ENCODE measurements around the gene LRRFIP2.
"Not testable (repeated sequence)": the region's sequence is repeated elsewhere in the genome, so short reads cannot be mapped to it uniquely, and the experiment has no call there.

The LRRFIP2 gene

DNA sequence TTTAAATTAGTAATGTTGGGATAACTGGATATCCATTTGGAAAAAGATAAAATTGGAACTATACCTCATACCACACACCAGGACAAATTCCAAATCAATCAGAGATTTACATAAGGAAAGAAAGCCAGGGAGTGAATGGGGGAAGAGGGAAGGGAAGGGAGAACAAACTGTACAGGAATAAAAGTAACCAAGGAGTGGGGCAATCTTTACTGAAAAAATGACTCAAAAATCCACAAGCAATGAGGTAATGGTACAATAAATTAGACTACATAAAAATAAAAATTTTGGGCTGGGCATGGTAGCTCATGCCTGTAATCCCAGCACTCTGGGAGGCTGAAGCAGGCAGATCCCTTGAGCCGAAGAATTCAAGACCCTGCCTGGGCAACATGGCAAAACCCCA lies 98.4 kb downstream of the LRRFIP2 start:
- DNase-seq (ENCODE audit: extremely low read depth in 1 of 2, low read depth in 1 of 2), result no peak

DNA sequence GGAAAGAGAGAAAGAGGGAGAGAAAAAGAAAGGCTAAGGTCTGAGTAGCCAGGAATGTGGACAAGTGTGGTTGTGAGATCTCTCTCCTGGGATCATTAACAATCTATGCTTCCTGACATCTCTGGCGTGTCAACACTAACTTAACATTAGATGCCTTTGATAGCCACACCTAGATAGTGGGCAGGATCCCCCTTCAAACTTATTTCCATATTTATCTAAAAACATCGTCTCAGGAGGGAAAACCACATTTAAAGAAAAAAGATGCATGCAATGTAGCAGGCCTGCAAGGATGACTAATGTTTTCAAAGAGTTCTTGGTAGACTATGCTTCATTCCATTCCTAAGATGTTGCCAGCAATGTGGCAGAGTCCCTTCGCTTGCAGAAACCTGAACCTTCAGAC lies 100.2 kb downstream of the LRRFIP2 start:
- no peak for DNase-seq (ENCODE audit: extremely low read depth in 1 of 2, low read depth in 1 of 2)

DNA sequence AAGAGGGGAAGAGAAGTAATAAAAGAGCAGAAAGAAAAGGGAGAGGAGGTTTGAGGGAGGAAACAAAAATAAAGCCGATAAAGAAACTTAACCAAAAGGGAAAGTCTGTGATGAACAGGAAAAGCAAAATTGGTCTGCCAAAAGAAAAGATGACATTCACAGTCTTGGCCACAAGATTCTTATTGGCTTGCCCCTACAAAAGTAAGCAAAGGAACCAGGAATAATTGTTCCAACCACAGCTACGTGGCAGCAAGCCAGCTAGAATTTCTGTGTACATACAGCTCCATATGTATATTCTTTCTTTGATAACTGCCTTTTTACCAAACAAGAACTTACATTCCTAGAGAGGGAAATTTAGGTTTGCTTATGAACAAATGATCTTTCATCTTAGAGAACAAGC lies 101.5 kb downstream of the LRRFIP2 start:
- no peak for DNase-seq (ENCODE audit: extremely low read depth in 1 of 2, low read depth in 1 of 2)

DNA sequence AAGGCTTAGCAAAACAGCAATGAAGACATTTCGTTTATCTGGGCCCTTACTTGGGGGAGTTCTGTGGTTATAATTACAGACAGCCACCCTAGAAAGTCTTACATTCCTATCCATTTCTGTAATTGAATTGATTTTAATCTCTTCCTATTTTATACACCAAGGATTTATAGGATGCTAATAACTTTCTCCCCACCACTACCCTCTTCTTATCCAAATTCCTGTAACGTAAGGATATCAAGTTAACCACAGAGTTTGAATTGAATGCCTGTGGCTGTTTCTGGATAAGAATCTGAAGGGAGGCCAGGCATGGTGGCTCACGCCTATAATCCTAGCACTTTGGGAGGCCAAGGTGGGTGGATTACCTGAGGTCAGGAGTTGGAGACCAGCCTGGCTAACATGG lies 102.5 kb downstream of the LRRFIP2 start:
- DNase-seq (ENCODE audit: extremely low read depth in 1 of 2, low read depth in 1 of 2), result no peak

DNA sequence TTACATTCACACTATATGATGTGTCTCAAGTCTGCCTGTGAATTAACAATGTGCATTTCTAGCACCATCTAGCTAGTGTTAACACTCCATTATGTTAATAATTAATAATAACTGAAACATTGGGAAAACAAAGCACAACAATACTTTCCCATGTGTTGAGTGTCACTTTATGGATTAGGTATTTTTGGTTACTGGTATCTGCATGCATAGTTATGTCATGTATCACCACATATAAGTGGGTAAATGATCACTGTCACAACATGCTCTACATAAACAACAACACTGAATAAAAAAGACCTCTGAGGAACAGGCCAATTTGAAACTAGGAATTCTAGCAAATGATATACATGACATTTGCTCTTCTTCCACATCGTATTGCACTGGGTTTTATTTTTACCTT lies 106.4 kb downstream of the LRRFIP2 start:
- DNase-seq (ENCODE audit: extremely low read depth in 1 of 2, low read depth in 1 of 2), result no peak

DNA sequence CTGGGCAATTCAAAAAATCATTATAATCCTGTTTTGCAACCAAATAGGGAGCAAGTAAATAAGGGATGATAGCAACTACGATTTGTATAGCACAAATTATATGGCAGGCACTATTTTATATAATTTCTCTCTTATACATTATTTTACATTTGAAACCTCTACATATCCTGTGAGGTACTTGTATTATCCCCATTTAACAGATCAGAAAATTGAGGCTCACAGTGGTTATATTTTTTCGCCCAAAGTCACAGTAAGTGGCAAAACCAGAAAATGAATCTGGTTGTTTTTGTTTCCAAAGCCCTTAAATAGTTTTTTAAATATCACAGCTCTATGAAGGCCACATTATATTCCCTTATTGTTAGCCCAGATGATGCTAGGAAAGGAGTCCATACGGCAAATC lies 106.8 kb downstream of the LRRFIP2 start:
- DNase-seq (ENCODE audit: extremely low read depth in 1 of 2, low read depth in 1 of 2), result no peak

DNA sequence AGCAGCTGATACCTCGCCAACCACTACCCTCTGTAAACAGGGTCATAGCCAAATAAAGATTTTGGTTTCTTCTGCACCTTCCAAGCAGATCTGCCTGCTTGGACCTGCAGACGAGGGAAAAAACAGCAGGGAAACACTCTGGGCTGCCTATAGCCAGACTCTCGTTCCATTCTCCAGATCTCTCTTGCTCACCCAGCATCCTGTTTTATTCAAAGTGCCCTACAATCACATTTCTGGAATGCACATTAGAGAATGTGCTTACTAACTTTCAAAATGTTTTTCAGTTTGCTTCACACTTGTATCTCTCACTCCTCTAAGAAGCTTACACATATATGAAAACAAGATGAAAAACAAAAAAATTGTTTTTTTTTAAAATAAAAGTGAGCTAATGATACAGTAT lies 109.6 kb downstream of the LRRFIP2 start:
- no peak for DNase-seq (ENCODE audit: extremely low read depth in 1 of 2, low read depth in 1 of 2)

DNA sequence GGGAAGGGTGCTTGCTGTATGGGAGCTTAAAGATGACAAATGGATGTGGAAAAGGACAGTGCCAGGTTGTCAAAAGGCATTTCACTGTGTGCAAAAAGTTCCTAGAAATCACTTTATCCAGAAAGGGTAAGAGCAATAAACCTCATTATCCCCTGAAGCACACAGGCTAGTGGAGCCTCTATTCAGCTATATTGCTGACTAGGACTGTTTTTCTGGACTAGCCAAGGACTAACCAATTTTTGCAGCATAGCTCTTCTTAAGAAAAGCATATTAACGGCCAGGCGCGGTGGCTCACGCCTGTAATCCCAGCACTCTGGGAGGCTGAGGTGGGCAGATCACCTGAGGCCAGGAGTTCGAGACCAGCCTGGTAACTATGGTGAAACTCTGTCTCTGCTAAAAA lies 116.3 kb downstream of the LRRFIP2 start:
- DNase-seq (ENCODE audit: extremely low read depth in 1 of 2, low read depth in 1 of 2), result no peak

DNA sequence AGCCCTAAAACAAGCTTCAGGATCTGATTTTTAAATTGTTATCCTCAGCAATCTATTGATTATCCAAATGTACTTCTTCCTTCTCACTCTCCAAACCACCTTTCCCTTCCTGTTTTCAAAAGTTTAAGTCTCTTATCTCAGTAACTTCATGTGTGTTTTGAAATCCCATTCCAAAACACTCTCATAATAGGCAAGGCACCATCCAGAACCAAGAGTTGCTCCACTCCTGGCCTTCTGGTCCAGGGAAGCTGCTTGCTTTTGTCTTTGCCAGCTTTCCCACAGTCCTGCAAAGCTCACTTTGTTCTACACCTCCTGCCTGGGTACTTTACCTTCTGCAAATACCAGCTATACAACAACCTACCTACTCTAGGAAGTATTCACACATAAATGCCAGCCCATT lies 117.6 kb downstream of the LRRFIP2 start:
- no peak for DNase-seq (ENCODE audit: extremely low read depth in 1 of 2, low read depth in 1 of 2)

DNA sequence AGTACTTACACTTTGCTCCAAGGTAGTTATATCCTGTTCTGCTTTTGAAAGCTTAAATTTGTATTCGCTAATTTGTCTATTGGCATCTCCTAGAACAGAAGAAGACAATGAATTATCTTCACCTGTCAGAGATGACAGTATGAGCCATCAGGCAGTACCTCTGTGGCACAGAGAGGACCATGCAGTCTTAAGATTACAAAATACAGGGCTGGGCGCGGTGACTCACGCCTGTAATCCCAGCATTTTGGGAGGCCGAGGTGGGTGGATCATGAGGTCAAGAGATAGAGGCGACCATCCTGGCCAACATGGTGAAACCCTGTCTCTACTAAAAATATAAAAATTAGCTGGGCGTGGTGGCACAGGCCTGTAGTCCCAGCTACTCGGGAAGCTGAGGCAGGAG lies 119.3 kb downstream of the LRRFIP2 start:
- not testable (repeated sequence) for DNase-seq (ENCODE audit: extremely low read depth in 1 of 2, low read depth in 1 of 2)

DNA sequence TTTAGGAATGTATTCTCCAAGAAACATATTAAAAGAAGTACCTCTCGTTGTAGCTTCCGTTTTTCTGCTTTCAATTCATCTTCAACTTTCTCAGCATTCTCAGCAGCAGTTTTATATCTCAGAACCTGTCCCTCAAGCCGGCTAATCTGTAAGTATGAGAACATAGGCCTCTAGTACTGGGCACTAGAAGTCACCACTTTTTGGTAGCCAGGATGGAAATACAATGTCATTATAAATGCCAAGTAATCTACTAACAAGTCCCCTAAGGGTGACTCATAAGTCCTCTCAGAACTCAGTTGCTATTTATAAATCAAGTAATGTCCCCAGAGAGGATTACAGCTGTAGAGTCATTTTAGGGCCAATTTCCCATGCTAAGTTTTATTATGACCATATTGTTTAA lies 120.0 kb downstream of the LRRFIP2 start:
- no peak for DNase-seq (ENCODE audit: extremely low read depth in 1 of 2, low read depth in 1 of 2)

DNA sequence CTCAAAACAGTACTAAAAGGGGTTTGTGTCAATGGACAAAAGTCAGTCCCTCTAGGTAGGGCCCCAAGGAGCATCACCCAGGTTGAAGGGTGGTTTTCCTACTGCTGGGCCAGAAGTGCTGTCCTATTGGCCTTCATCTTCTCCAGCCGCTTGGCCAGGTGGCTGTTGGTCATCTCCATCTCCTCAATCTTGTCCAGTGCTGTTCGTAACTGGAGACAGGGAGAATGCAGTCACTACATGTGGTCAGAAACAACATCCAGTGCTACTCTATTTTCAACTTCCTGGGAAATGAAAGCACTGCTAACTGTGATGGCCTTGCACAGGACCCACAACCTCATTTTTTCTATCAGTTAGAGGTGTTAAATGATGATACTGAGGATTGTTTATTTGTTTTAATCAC lies 120.6 kb downstream of the LRRFIP2 start:
- DNase-seq (ENCODE audit: extremely low read depth in 1 of 2, low read depth in 1 of 2), result no peak

DNA sequence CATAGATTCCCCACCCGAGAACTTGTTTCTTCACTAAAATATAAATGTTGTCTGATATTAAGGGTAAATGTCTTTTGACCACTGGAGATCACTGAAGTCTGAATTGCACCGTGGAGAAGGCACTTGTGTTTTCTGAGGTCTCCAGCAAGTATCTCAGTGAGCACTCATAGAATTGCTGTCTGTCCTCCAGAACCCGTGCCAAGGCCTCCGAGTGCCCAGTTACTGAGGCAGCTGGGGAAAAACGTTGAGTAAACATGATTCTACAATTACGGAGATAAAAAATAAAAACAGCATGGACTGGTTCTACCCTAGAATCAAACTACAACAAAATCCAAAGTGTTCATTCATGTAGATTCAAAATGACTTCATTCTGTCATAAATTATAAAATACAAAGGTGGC lies 121.0 kb downstream of the LRRFIP2 start:
- no peak for DNase-seq (ENCODE audit: extremely low read depth in 1 of 2, low read depth in 1 of 2)

DNA sequence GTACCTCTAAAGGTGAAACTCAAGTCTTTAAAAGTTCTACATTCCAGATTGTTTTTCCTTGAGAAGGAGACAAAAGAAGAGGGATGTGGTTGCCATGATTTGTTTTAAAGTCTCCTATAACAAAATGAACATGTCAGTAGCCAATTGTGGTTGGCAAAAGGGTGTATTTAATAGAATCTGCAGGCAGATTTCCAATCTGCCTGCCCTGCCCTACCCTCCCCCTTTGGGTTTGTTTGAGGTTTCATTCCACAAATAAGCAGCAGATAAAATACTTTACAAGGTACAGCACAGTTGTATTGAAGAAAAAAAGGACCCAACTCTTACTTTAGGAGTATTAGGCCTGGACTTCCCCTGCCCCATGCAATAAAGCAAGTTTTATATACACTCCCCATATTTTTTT lies 121.5 kb downstream of the LRRFIP2 start:
- DNase-seq (ENCODE audit: extremely low read depth in 1 of 2, low read depth in 1 of 2), result no peak

DNA sequence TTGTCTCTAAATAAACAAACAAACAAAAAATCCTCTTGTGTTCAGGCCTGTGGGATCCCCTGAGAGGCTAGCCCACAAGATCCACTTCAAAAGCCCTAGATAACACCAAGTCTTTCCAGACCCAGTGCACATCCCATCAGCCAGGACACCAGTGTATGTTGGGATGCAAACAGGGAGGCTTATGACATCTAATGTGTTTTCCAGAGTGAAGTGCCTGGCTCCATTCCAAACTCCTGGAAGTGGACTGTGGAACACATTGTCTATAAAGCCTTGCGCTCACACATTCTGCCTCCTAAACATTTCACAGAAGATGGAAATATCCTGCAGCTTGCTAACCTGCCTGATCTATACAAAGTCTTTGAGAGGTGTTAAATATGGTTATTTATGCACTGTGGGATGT lies 124.1 kb downstream of the LRRFIP2 start:
- no peak for DNase-seq (ENCODE audit: extremely low read depth in 1 of 2, low read depth in 1 of 2)

DNA sequence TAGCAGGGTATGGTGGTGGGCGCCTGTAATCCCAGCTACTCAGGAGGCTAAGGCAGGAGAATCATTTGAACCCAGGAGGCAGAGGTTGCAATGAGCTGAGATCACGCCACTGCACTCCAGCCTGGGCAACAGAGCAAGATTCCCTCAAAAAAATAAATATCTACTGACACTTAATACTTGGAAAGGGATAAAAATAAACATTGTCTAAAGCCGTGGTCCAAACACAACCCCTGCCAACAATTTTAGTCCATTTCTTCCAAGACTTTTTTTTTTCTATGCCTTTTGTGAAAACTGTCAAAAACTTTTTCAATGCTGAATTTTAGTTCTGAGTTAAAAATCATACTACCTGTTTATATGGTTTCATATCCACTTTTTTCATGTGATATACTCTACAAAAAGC lies 131.7 kb downstream of the LRRFIP2 start:
- not testable (repeated sequence) for DNase-seq (ENCODE audit: extremely low read depth in 1 of 2, low read depth in 1 of 2)

DNA sequence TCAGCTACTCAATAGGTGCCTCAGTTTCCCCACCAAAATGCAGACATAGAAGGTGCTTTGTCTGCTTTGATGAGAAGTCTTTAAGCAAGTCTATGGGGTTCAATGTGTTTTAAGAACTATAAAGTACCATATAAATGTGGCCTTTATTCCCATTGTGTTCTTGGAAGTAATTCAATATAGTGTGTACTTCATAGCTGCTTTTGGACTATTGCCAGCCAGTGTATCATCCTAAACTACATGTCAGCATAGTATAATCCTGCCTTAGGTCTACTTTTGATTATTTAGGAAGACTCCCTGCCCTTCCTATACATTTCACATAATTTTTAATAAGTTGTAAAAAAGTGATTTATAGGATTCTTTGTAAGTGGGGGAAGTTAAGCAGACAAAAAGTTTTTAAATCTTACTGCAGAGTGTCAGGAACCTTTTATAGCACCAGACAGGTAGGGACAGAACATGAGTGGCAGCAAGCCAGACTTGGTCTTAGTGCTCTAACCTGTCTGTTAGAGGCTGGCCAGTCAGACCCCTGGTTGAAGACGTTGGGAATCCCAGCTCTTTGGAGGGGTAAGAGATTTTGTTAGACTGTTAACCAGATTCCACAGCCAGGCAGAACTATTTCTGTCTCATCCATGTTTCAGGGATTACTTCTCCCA lies 132.7 kb downstream of the LRRFIP2 start:
- no peak for DNase-seq (ENCODE audit: extremely low read depth in 1 of 2, low read depth in 1 of 2)

DNA sequence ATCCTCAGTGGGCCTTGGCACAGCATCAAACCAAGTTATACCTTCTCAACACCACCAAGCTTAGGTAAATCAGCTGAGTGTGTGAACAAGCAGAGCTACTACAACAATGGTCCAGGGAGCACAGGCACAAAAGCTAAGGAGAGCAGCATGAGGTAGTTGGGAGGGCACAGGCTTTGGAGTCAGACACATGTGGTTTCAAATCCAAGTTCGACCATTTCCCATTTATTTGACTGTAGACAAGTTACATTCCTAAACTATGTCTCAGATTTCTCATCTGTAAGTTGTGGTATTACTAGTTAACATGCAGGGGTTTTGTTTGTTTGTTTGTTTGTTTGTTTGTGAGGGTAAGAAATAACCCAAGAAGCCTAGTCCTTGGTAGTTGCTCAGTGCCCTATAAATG lies 134.2 kb downstream of the LRRFIP2 start:
- DNase-seq (ENCODE audit: extremely low read depth in 1 of 2, low read depth in 1 of 2), result no peak

DNA sequence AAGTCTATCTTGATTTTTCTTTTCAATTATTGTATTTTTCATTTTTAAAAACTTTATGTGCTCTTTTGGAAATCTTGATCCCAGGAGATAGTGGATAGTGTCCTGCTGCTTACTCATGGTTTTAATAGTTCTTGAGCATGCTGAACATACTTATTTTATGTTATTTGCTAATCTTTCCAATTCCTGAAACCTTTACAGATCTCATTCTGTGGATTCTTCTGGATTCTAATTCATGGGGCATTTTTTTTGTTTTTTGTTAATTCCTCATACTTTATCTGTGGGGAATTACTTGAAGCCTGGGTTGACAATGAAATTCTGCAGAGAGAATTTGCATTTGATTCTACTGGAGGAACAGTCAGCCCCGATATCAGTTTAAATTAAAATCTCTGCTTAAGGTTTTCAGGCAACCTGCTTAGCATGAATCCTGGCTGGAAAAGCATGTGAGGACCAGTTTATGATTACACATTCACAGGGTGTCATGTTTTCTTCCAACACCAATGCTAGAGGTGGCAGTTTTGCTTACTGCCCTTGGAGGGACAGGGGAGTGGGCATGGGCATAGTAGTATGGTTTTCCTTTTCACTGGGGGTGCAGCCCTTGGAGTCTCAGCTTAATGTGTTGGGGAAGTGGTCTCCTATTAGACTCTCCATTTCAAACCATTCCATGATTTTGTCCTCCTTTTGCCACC lies 135.1 kb downstream of the LRRFIP2 start:
- no peak for DNase-seq (ENCODE audit: extremely low read depth in 1 of 2, low read depth in 1 of 2)

DNA sequence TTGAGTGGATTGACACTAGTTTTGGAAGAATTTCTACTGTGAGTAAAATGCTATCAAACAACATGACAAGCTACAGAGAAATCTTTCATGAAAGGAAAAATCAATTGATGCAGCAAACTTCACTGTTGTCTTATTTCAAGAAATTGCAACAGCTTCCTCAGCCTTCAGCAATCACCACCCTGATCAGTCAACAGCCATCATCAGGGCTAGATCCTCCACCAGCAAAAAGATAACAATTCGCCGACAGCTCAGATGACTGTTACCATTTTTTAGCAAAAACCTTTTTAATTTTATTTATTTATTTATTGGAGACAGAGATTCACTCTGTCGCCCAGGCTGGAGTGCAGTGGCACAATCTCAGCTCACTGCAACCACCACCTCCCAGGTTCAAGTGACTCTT lies 137.0 kb downstream of the LRRFIP2 start:
- DNase-seq (ENCODE audit: extremely low read depth in 1 of 2, low read depth in 1 of 2), result no peak

DNA sequence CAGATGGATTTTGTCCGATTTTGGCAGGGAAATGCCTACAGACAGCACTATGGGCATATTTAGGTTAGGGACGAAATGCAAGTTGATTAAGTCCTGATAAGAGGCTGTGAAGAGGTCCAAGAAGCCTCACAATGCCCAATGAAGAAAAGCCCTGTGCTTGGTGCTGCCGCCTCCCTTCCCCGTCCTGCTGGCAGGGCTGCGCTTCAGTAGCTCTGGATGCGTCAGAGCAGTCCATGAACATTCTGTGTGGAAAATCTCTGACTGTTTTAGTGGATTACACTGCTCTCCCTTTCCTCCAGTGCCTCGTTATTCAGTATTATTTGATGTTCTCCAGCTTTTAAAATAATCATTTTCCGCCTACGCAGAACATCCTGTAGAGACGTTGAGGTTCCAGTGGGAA lies 141.4 kb downstream of the LRRFIP2 start:
- DNase-seq (ENCODE audit: extremely low read depth in 1 of 2, low read depth in 1 of 2), result no peak

DNA sequence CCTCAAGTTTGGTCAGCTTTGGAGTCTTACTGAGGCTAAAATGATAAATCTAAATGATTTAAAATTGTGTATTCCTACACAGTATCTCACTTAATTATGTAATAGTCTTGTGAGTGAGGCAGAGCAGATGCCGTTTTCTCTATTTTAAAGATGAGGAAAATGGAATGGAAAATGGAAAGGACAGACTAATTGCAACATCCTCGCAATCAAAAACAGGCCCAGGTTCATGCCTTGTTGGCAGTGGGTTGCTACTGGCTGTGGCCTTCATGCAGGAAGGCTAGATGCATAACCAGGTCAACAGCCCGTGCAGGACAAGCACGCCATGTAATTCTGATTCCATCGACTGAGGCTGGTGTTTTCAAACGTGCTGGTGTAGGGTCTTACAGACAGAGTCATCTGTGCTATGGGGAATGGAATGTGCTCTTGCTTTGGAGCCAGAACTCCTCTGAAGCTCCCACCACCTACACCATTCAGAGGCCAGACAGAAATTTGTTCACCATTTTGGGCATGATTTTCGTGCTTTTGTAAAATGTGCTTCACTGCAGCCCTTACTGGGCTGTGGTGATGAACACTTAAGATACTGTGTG lies 143.2 kb downstream of the LRRFIP2 start:
- no peak for DNase-seq (ENCODE audit: extremely low read depth in 1 of 2, low read depth in 1 of 2)

DNA sequence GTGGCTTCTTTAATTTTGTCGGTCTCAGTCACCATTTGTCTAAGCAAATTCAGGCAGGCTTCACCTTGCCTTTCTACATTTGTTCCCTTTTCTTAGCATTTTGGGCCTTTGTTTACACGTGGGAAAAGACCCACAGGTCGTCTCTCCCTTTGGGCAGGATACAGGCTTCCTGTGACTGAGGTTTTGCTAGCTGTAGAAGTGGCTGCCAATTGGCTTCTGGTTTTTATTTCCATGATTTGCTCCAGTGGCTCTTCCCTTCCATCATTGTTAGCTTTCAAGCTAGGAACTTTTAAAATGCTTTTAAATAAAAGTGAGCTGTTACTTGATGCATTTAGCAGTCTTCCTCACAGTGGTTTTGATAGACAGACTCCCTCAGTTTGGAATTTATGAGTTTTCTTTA lies 143.8 kb downstream of the LRRFIP2 start:
- DNase-seq (ENCODE audit: extremely low read depth in 1 of 2, low read depth in 1 of 2), result no peak
